Astrocyte (in vitro differentiated cells and primary cell): ENCODE data around the gene CTNNBIP1. TPM values are rescaled to one million over a fixed set of nuclear protein-coding genes. Genes with fewer than 3 reads are reported as not detected.

Source experiments
- DNase-seq: peaks from one replicate; pipeline ENCODE4 v3.0.0-alpha.2; 2010; ENCODE audit warnings: low read depth
- FAIRE-seq: peaks from 2 replicates; lab custom pipeline; 2011; peaks lifted over from hg19 to GRCh38; lab: Jason Lieb, UNC
- H2AFZ ChIP-seq: 2 replicates; pipeline ENCODE4 v1.6.0; 2012; ENCODE audit warnings: low read depth, low read length, inconsistent platforms
- H3K27ac ChIP-seq: 2 replicates; pipeline ENCODE4 v1.5.1; 2011; ENCODE audit warnings: low read depth, low read length, inconsistent platforms
- H3K27me3 ChIP-seq: 2 replicates; pipeline ENCODE4 v1.6.0; 2011; ENCODE audit warnings: low read length, inconsistent platforms; ENCODE audit not compliant: insufficient read depth
- H3K36me3 ChIP-seq: 2 replicates; pipeline ENCODE4 v1.5.1; 2011; ENCODE audit warnings: low read length, inconsistent platforms; ENCODE audit not compliant: insufficient read depth
- H3K4me1 ChIP-seq: 2 replicates; pipeline ENCODE4 v1.5.1; 2011; ENCODE audit warnings: low read length, inconsistent platforms; ENCODE audit not compliant: insufficient read depth
- H3K4me2 ChIP-seq: 2 replicates; pipeline ENCODE4 v1.6.0; 2012; ENCODE audit warnings: low read length, inconsistent platforms
- H3K4me3 ChIP-seq: 2 replicates; pipeline ENCODE4 v1.5.1; 2011; ENCODE audit warnings: low read depth, mild to moderate bottlenecking, low read length, inconsistent platforms; ENCODE audit not compliant: insufficient read depth
- H3K79me2 ChIP-seq: 2 replicates; pipeline ENCODE4 v1.6.0; 2012; ENCODE audit warnings: mild to moderate bottlenecking, low read length, inconsistent platforms; ENCODE audit not compliant: insufficient read depth
- H3K9ac ChIP-seq: 2 replicates; pipeline ENCODE4 v1.6.0; 2012; ENCODE audit warnings: mild to moderate bottlenecking, low read length, inconsistent platforms
- H3K9me3 ChIP-seq: 2 replicates; pipeline ENCODE4 v1.5.1; 2012; ENCODE audit warnings: low read depth, mild to moderate bottlenecking, low read length, inconsistent platforms; ENCODE audit not compliant: insufficient read depth
- H4K20me1 ChIP-seq: 2 replicates; pipeline ENCODE4 v1.6.0; 2012; ENCODE audit warnings: low read length, inconsistent platforms; ENCODE audit not compliant: insufficient read depth
- H3K27ac Mint-ChIP-seq: one replicate; pipeline ENCODE4 v1.8.0; 2021; ENCODE audit warnings: mild to moderate bottlenecking, mixed read lengths; ENCODE audit not compliant: unreplicated experiment
- H3K27me3 Mint-ChIP-seq: one replicate; pipeline ENCODE4 v1.8.0; 2021; ENCODE audit warnings: low read depth, mixed read lengths; ENCODE audit not compliant: unreplicated experiment
- H3K36me3 Mint-ChIP-seq: one replicate; pipeline ENCODE4 v1.8.0; 2021; ENCODE audit warnings: low read depth, mixed read lengths; ENCODE audit not compliant: unreplicated experiment
- H3K4me1 Mint-ChIP-seq: one replicate; pipeline ENCODE4 v1.8.0; 2021; ENCODE audit warnings: low read depth, mixed read lengths; ENCODE audit not compliant: unreplicated experiment
- H3K4me3 Mint-ChIP-seq: one replicate; pipeline ENCODE4 v1.8.0; 2021; ENCODE audit warnings: mild to moderate bottlenecking, moderate library complexity, mixed read lengths; ENCODE audit not compliant: unreplicated experiment
- H3K9me3 Mint-ChIP-seq: one replicate; pipeline ENCODE4 v1.8.0; 2021; ENCODE audit warnings: mild to moderate bottlenecking, mixed read lengths; ENCODE audit not compliant: unreplicated experiment
- CTCF ChIP-seq: IDR thresholded peaks from 2 replicates; pipeline ENCODE4 v1.5.1; 2011; ENCODE audit warnings: low read depth, mild to moderate bottlenecking, inconsistent platforms, low read length, moderate library complexity; ENCODE audit not compliant: insufficient read depth
- EZH2 ChIP-seq: IDR thresholded peaks from 2 replicates; pipeline ENCODE4 v1.6.1; 2012; ENCODE audit warnings: mild to moderate bottlenecking, low read length, inconsistent platforms; ENCODE audit not compliant: insufficient read depth
- total RNA-seq: library from RNA; stranded (reverse); gene quantifications from 2 replicates; pipeline ENCODE4 v1.2.1, GENCODE V29; 2021

The CTNNBIP1 gene
- total RNA-seq, 1 donor from 2014 or later = 53.7 TPM

GRCh38 chr1:9844756-9845155 is 65.3 kb downstream of the CTNNBIP1 start:
- H3K9me3 Mint-ChIP-seq = no peaks in the 10 kb centered on the region
- no peak overlapping the region for H2AFZ ChIP-seq
- no peak overlapping the region for H3K4me2 ChIP-seq
- H3K27ac ChIP-seq = no peak overlapping the region
- no peaks in the 10 kb centered on the region for H3K9me3 ChIP-seq
- H3K9ac ChIP-seq = no peak overlapping the region
- H3K27ac Mint-ChIP-seq = no peak overlapping the region
- DNase-seq (no peak), FAIRE-seq (no peak)
- H3K27me3 Mint-ChIP-seq = peaks cover 8% of the 10 kb centered on the region
- TF ChIP-seq CTCF (no peak), EZH2 (no peak)
- H3K4me1 Mint-ChIP-seq = peaks cover 2% of the 10 kb centered on the region
- no peaks in the 10 kb centered on the region for H3K4me1 ChIP-seq
- H3K79me2 ChIP-seq = no peaks in the 10 kb centered on the region
- no peaks in the 10 kb centered on the region for H3K36me3 ChIP-seq
- no peak overlapping the region for H3K4me3 ChIP-seq
- H3K4me3 Mint-ChIP-seq = peak overlapping the region; percentile 50
- no peaks in the 10 kb centered on the region for H3K27me3 ChIP-seq
- peaks cover 2% of the 10 kb centered on the region for H3K36me3 Mint-ChIP-seq
- no peaks in the 10 kb centered on the region for H4K20me1 ChIP-seq

- no peaks in the 10 kb centered on the region for H3K9me3 Mint-ChIP-seq
- no peaks in the 10 kb centered on the region for H3K9me3 ChIP-seq
- no peak for FAIRE-seq
These were observed 66.0 kb downstream of the CTNNBIP1 start for GRCh38 chr1:9844106-9844505.

More at GRCh38 chr1:9844106-9844505, 66.0 kb downstream of the CTNNBIP1 start:
- no peaks in the 10 kb centered on the region for H3K27me3 ChIP-seq
- no peak overlapping the region for H2AFZ ChIP-seq
- Mint-ChIP-seq H3K27me3 (peaks cover 10% of the 10 kb centered on the region), H3K27ac (no peak overlapping the region), H3K36me3 (peaks cover 2% of the 10 kb centered on the region), H3K4me3 (no peak overlapping the region), H3K4me1 (peaks cover 2% of the 10 kb centered on the region)
- no peaks in the 10 kb centered on the region for H3K79me2 ChIP-seq
- DNase-seq = no peak
- no peaks in the 10 kb centered on the region for H3K36me3 ChIP-seq
- no peak overlapping the region for H3K9ac ChIP-seq
- TF ChIP-seq CTCF = no peak
- no peak for TF ChIP-seq EZH2
- H3K4me2 ChIP-seq = no peak overlapping the region
- H3K4me1 ChIP-seq = no peaks in the 10 kb centered on the region
- no peak overlapping the region for H3K27ac ChIP-seq
- no peaks in the 10 kb centered on the region for H4K20me1 ChIP-seq
- H3K4me3 ChIP-seq = no peak overlapping the region
